ENCODE measurements around the gene TOGARAM2. TPM values are rescaled to one million over a fixed set of nuclear protein-coding genes. Genes with fewer than 3 reads are reported as not detected.

TOGARAM2 gene
- total and polyA plus RNA-seq, 2 experiments from 2014 or later, result 1.8 TPM

GRCh38 chr2:28975671-28976070 lies 5.4 kb upstream of the TOGARAM2 start:
- no peak overlapping the region for H3K4me3 ChIP-seq
- no peaks in the 10 kb centered on the region for H4K20me1 ChIP-seq (replicated peaks; ENCODE audit: insufficient read depth)
- H3K9me2 ChIP-seq (ENCODE audit: insufficient read depth), result no peaks in the 10 kb centered on the region
- H3K4me2 ChIP-seq, result no peak overlapping the region
- H3K4me3 Mint-ChIP-seq, result no peak overlapping the region
- H3K9me3 Mint-ChIP-seq, result no peaks in the 10 kb centered on the region
- H3K27me3 Mint-ChIP-seq (ENCODE audit: insufficient read depth, low read depth, poor library complexity), result peaks cover 11% of the 10 kb centered on the region
- DNase-seq (ENCODE audit: low spot score), result no peak
- no peaks in the 10 kb centered on the region for H3F3A ChIP-seq (replicated peaks; ENCODE audit: low read depth)
- no peak overlapping the region for H3K27ac Mint-ChIP-seq
- H3K36me3 Mint-ChIP-seq (ENCODE audit: low read depth), result no peaks in the 10 kb centered on the region
- peaks cover 3% of the 10 kb centered on the region for H3K4me1 Mint-ChIP-seq
- H3K27ac ChIP-seq (ENCODE audit: low read depth), result no peak overlapping the region
- no peaks in the 10 kb centered on the region for H3K36me3 ChIP-seq (ENCODE audit: insufficient read depth)
- no peak for TF ChIP-seq CTCF (conservative IDR thresholded peaks at IDR 0.05; ENCODE audit: low read depth in 2 of 2)
- TF ChIP-seq ETS1 (IDR thresholded peaks at IDR 0.05), result no peak
- no peak for TF ChIP-seq REST (IDR thresholded peaks at IDR 0.05; ENCODE audit: unreplicated experiment)
- no peak overlapping the region for H2AFZ ChIP-seq
- no peak for ATAC-seq
- H3K4me1 ChIP-seq (ENCODE audit: insufficient read depth), result no peaks in the 10 kb centered on the region
- H3K27me3 ChIP-seq (ENCODE audit: insufficient read depth), result no peaks in the 10 kb centered on the region
- no peaks in the 10 kb centered on the region for H3K79me2 ChIP-seq (replicated peaks; ENCODE audit: insufficient read depth)

- H3K27me3 ChIP-seq (ENCODE audit: insufficient read depth), result no peaks in the 10 kb centered on the region
- ATAC-seq, result no peak
- no peak overlapping the region for H3K27ac Mint-ChIP-seq
Measured at GRCh38 chr2:28976584-28976983, 4.5 kb upstream of the TOGARAM2 start.

More at GRCh38 chr2:28976584-28976983, 4.5 kb upstream of the TOGARAM2 start:
- no peaks in the 10 kb centered on the region for H3K4me1 ChIP-seq (ENCODE audit: insufficient read depth)
- no peak overlapping the region for H3K4me3 ChIP-seq
- no peaks in the 10 kb centered on the region for H3K79me2 ChIP-seq (replicated peaks; ENCODE audit: insufficient read depth)
- peaks cover 9% of the 10 kb centered on the region for H3K27me3 Mint-ChIP-seq (ENCODE audit: insufficient read depth, low read depth, poor library complexity)
- H3K9me3 Mint-ChIP-seq, result no peaks in the 10 kb centered on the region
- H2AFZ ChIP-seq, result 0 out of 2 replicates have a peak overlapping the region, but pooled peaks have one; percentile 28
- H3K27ac ChIP-seq (ENCODE audit: low read depth), result no peak overlapping the region
- H3K4me3 Mint-ChIP-seq, result no peak overlapping the region
- no peaks in the 10 kb centered on the region for H3K36me3 ChIP-seq (ENCODE audit: insufficient read depth)
- no peaks in the 10 kb centered on the region for H3F3A ChIP-seq (replicated peaks; ENCODE audit: low read depth)
- no peaks in the 10 kb centered on the region for H4K20me1 ChIP-seq (replicated peaks; ENCODE audit: insufficient read depth)
- peaks cover 3% of the 10 kb centered on the region for H3K4me1 Mint-ChIP-seq
- DNase-seq (ENCODE audit: low spot score), result no peak
- no peaks in the 10 kb centered on the region for H3K36me3 Mint-ChIP-seq (ENCODE audit: low read depth)
- TF ChIP-seq EZH2 (IDR thresholded peaks at IDR 0.05; ENCODE audit: low read depth, unreplicated experiment) (no peak), NANOG (IDR thresholded peaks at IDR 0.05; ENCODE audit: borderline replicate concordance) (no peak), ZNF114 (CRISPR knock-in tag; IDR thresholded peaks at IDR 0.05) (no peak)
- H3K4me2 ChIP-seq, result no peak overlapping the region
- no peaks in the 10 kb centered on the region for H3K9me2 ChIP-seq (ENCODE audit: insufficient read depth)

All from GM23338 (cell line).